NCI-H187 (cell line): Measurements from ENCODE around the gene SLN.

Source experiments
- DNase-seq, 2 experiments: peaks; one replicate each; lab custom pipeline; 2025; lab: John Stamatoyannopoulos, UW

The SLN gene

GRCh38 chr11:107683807-107684206 is 28.0 kb downstream of the SLN start:
- no peak for DNase-seq

DNA sequence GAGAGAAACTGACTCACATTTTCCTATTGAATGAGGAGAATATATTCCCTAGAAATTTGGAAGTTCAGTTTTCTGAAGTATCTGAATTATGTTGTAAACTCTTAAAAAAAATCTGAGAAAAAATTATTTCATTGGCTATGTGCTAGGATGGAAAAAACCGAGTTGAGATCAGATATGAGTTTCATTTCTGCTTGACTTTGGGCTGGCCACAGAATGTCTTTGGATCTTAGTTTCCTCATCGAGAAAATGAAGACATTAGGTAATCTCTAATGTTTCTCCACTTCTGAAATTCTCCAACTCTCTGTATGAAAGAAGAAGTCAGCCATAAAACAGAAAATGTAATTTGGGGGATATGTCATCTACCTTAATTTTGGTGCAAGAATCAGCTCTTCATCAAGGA is 28.8 kb downstream of the SLN start:
- DNase-seq, result no peak

GRCh38 chr11:107682572-107682971 is 29.3 kb downstream of the SLN start:
- DNase-seq, result no peak

DNA sequence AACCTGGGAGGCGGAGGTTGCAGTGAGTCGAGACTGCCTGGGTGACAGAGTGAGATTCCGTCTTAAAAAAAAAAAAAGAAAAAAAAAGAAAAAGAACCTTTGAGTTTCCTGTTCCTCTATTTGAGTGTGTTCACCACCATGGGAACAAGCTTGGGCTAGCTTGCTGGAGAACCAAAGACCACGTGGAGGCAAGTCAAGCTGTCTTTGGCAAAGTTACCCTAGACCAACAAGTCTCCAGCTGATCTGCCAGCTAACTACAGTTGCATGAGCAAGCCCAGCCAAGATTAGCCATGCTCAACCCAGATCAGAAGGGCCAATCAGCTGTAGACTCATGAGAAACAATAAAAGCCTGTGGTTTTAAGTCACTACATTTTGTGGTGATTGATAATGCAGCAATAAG is 29.7 kb downstream of the SLN start:
- no peak for DNase-seq

GRCh38 chr11:107679255-107680024 is 32.4 kb downstream of the SLN start:
- DNase-seq, result no peak

DNA sequence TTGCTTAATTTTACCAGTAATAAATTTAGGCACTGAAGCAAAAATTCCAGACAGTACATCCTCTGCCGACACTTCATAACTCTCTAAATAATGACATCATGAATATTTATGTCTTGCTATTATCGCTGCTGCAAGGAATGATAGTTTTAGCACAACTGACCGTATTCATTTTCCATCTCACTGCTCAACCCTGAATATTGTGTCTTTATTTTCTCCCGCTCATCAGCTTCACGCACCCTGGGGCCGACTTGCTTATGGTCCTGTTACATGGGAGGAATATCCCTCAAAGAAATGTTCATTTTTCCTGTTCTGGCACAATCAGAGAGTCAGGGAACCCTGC is 33.3 kb downstream of the SLN start:
- DNase-seq, result no peak

DNA sequence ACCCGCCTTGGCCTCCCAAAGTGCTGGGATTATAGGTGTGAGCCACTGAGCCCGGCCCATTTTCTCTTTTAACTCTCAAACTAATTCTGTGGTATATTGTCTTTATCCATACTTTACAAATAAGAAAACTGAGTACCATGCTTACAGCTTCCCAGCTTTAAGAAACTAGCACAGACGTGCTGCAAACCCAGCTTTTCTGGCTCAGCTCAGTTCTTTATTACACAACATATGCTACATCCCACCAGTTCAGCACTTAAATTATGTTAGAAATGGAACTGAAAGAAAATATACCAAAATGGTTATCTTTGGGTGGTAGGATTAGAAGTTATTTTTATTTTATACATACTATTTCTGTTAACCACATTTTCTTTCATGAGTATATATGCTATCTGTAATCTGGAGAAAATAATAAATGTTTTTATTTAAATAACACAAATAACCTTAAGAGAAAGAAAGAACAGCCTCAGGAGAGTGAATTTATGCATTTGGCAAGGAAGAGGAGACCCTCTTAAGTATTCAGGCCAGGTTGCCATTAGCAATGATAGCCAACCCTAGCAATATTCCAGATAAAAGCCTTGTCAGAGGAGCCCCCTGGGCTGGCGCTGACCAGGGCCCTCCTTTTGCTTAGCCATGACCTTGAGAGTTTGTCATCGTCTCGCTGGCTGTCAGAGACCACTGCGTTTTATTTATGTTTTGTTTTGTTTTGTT is 33.8 kb downstream of the SLN start:
- DNase-seq, result no peak

GRCh38 chr11:107676336-107677057 is 35.4 kb downstream of the SLN start:
- no peak for DNase-seq

DNA sequence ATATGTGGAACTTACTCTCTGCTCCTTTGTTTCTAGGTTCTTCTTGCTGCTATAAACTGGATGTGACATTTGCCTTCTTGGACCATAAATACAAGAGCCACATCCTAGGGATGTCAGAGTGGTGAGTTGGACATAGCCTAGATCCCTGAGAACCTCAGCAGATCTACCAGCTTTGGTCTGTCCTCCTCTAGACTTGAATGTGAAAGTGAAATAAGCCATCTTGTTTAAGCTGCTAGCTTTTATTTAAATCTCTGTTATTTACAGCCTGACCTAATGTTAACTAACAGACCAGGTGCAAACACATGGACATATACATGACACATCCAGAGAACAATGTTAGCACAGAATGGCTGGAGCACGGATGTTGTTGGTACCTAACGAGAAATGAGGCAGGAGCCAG is 36.0 kb downstream of the SLN start:
- no peak for DNase-seq

DNA sequence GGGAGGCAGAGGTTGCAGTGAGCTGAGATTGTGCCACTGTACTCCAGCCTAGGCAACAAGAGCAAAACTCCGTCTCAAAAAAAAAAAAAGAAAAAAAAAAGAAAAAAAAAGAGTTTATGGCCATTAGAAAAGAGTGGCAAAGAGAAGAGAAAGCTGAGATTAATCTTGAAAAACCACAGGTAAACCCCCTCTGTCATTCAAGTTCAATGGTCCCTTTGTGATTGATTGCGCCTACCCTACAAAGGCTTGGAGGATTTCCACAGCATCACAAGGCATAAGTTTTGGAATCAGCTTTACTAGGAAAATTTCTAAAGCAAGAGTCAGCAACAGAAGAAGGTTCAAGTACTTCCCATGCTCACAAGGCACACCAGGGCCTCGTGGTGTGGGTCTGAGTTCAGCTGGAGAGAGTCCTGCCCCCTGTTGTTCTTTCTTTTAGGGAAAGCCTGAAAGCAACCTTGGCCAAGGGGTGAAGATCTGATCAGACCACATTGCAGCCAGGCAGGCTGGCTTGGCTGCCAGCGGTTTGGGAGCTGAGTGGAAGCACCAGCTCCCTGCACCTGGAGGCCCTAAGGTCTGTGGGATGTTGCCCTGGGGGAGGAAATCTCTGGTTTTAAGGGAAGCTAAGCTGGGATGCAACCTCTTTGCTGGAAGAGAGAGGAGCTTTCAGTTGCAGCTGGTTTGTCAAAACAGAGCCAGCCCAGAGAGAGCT is 41.8 kb downstream of the SLN start:
- DNase-seq, result no peak

GRCh38 chr11:107669191-107669740 is 42.6 kb downstream of the SLN start:
- DNase-seq, result no peak

GRCh38 chr11:107666911-107667613 is 44.8 kb downstream of the SLN start:
- DNase-seq, result no peak

GRCh38 chr11:107665018-107665417 is 46.8 kb downstream of the SLN start:
- DNase-seq, result no peak

DNA sequence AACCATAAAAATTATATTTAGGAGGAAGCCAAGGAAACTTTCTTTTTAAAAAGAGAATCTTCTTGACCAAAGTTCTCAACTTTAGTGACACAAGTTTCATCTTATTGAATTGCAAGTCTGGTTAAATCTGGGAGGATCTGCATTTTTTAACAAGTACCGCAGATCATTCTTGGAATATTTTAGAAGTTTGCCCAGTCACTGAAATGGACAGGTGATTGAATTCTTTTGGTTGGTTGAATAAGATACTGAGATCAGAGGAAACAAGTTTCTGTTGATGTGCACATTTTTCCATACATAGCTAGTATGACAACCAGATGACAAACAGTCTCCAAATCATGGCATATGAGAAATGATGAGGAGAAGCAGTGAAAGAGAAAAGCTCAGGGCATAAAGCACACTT is 50.2 kb downstream of the SLN start:
- no peak for DNase-seq

GRCh38 chr11:107660066-107660465 is 51.8 kb downstream of the SLN start:
- no peak for DNase-seq

GRCh38 chr11:107659310-107659709 is 52.5 kb downstream of the SLN start:
- no peak for DNase-seq
